Natural killer cell (primary cell): ENCODE data around the gene ZNF786. TPM values are rescaled to one million over a fixed set of nuclear protein-coding genes. Genes with fewer than 3 reads are reported as not detected.

Experiments used
- ATAC-seq, 3 donors: fragments of 150-1000 bp in 2 of 3; fragments of 200-7000 bp in 1 of 3; cut with Tn5 transposase; 1 replicate in 1 of 3; 2 replicates in 2 of 3; pipeline ENCODE4 v1.10.0; 2021; ENCODE audit warnings: mild to moderate bottlenecking in 2 of 3, moderate library complexity in 2 of 3
- DNase-seq, 2 donors: peaks; one replicate each; pipeline versions ENCODE4 v3.0.0 to v3.0.0-alpha.2; 2013 to 2021; ENCODE audit warnings: mixed read lengths in 1 of 2
- H3K27ac ChIP-seq: one replicate; pipeline ENCODE4 v1.5.1; 2013; ENCODE audit warnings: mild to moderate bottlenecking, low read length
- H3K27me3 ChIP-seq: one replicate; pipeline ENCODE4 v1.6.1; 2013; ENCODE audit warnings: low read length; ENCODE audit not compliant: control insufficient read depth, insufficient read depth
- H3K36me3 ChIP-seq: one replicate; pipeline ENCODE4 v1.6.1; 2013; ENCODE audit warnings: low read length; ENCODE audit not compliant: control insufficient read depth, insufficient read depth
- H3K4me1 ChIP-seq: one replicate; pipeline ENCODE4 v1.6.1; 2013; ENCODE audit warnings: low read length; ENCODE audit not compliant: control insufficient read depth, insufficient read depth
- H3K4me3 ChIP-seq: one replicate; pipeline ENCODE4 v1.5.1; 2013; ENCODE audit warnings: low read length
- H3K9me3 ChIP-seq: one replicate; pipeline ENCODE4 v1.6.1; 2013; ENCODE audit warnings: low read length; ENCODE audit not compliant: control insufficient read depth, insufficient read depth
- H3K27ac Mint-ChIP-seq, 2 donors: one replicate each; pipeline ENCODE4 v1.8.0; 2022; ENCODE audit warnings: mild to moderate bottlenecking in 2 of 2, mixed read lengths in 2 of 2, moderate library complexity in 1 of 2
- H3K27me3 Mint-ChIP-seq, 2 donors: one replicate each; pipeline ENCODE4 v1.8.0; 2022; ENCODE audit warnings: low read depth in 2 of 2, mixed read lengths in 2 of 2
- H3K36me3 Mint-ChIP-seq: one replicate; pipeline ENCODE4 v1.8.0; 2022; ENCODE audit warnings: mixed read lengths
- H3K4me1 Mint-ChIP-seq, 2 donors: one replicate each; pipeline ENCODE4 v1.8.0; 2022; ENCODE audit warnings: mixed read lengths in 2 of 2
- H3K4me3 Mint-ChIP-seq: one replicate; pipeline ENCODE4 v1.8.0; 2022; ENCODE audit warnings: mild to moderate bottlenecking, moderate library complexity, mixed read lengths
- H3K9me3 Mint-ChIP-seq, 2 donors: one replicate each; pipeline ENCODE4 v1.8.0; 2022; ENCODE audit warnings: mixed read lengths in 2 of 2
- CTCF ChIP-seq: fragments of 200-600 bp; IDR thresholded peaks from one replicate; pipeline ENCODE4 v1.8.0; 2022; ENCODE audit warnings: antibody characterized with exemption
- WGBS: methylation state at CpG from one replicate; pipeline ENCODE4 v1.1.7; 2013; ENCODE audit warnings: missing lambda C conversion rate; ENCODE audit not compliant: insufficient coverage; 5-methylcytosine and 5-hydroxymethylcytosine counted together
- intact Hi-C: fragments of 100-400 bp; cut with micrococcal nuclease; formaldehyde crosslinking; loops from one replicate; pipeline ENCODE4 v1.14.2; 2022
- total RNA-seq, 4 donors: library from RNA; stranded (reverse); fragments of 120-200 nt in 1 of 4; gene quantifications; one replicate each; pipeline versions ENCODE4 v1.2.3 to v1.2.4, GENCODE V29; 2013 to 2022

ZNF786 gene
- total RNA-seq, 3 donors from 2014 or later (not counting 1 experiment from before 2014, with no cell fraction given): 3.2 to 9.1 (median 4.6) TPM

- Mint-ChIP-seq H3K36me3 (no peaks in the 10 kb centered on the region), H3K9me3 (no peaks in the 10 kb centered on the region), H3K27me3 (peaks cover 0 to 7% of the 10 kb centered on the region in 2 donors), H3K4me1 (no peaks in the 10 kb centered on the region), H3K4me3 (no peak overlapping the region), H3K27ac (no peak overlapping the region)
- no peak for ATAC-seq
- H3K36me3 ChIP-seq: no peaks in the 10 kb centered on the region
- intact Hi-C loops: no loop called here
- no peak overlapping the region for H3K27ac ChIP-seq
- H3K4me1 ChIP-seq: no peaks in the 10 kb centered on the region
- no peak for TF ChIP-seq CTCF
- no peaks in the 10 kb centered on the region for H3K9me3 ChIP-seq
- H3K4me3 ChIP-seq: no peak overlapping the region
- 98% methylated on average over 8 of the region's 8 CpGs for WGBS
- H3K27me3 ChIP-seq: no peaks in the 10 kb centered on the region
- no peak for DNase-seq
Observed at GRCh38 chr7:149053885-149054284, 36.6 kb downstream of the ZNF786 start.

- DNase-seq: no peak
- WGBS: 79% methylated on average over 1 of the region's 1 CpG
- H3K36me3 Mint-ChIP-seq: no peaks in the 10 kb centered on the region
- Histone ChIP-seq H3K36me3 (no peaks in the 10 kb centered on the region), H3K9me3 (no peaks in the 10 kb centered on the region), H3K27ac (no peak overlapping the region), H3K4me1 (no peaks in the 10 kb centered on the region), H3K4me3 (no peak overlapping the region), H3K27me3 (no peaks in the 10 kb centered on the region)
- H3K4me3 Mint-ChIP-seq: no peak overlapping the region
- TF ChIP-seq CTCF: no peak
- H3K4me1 Mint-ChIP-seq: no peaks in the 10 kb centered on the region
- no peak overlapping the region for H3K27ac Mint-ChIP-seq
- intact Hi-C loops: no loop called here
- H3K27me3 Mint-ChIP-seq: peaks cover 0 to 7% of the 10 kb centered on the region in 2 donors
- H3K9me3 Mint-ChIP-seq: no peaks in the 10 kb centered on the region
- ATAC-seq: no peak
Observed at GRCh38 chr7:149053384-149053783, 37.1 kb downstream of the ZNF786 start.

- no peak overlapping the region for H3K27ac Mint-ChIP-seq
- H3K9me3 Mint-ChIP-seq: no peaks in the 10 kb centered on the region
- no peak for TF ChIP-seq CTCF
- H3K27me3 Mint-ChIP-seq: peaks cover 0 to 7% of the 10 kb centered on the region in 2 donors
- H3K4me1 ChIP-seq: no peaks in the 10 kb centered on the region
- no peaks in the 10 kb centered on the region for H3K36me3 ChIP-seq
- no peak for DNase-seq
- no peak overlapping the region for H3K4me3 Mint-ChIP-seq
- no peaks in the 10 kb centered on the region for H3K4me1 Mint-ChIP-seq
- H3K4me3 ChIP-seq: no peak overlapping the region
- WGBS: 93% methylated on average over 3 of the region's 3 CpGs
- intact Hi-C loops: no loop called here
- no peaks in the 10 kb centered on the region for H3K36me3 Mint-ChIP-seq
- no peak for ATAC-seq
- H3K9me3 ChIP-seq: no peaks in the 10 kb centered on the region
- H3K27me3 ChIP-seq: no peaks in the 10 kb centered on the region
- H3K27ac ChIP-seq: no peak overlapping the region
Observed at GRCh38 chr7:149050941-149051340, 39.6 kb downstream of the ZNF786 start.

- Mint-ChIP-seq H3K4me1 (no peaks in the 10 kb centered on the region), H3K36me3 (no peaks in the 10 kb centered on the region), H3K27ac (no peak overlapping the region), H3K27me3 (peaks cover 3% of the 10 kb centered on the region in 2 donors), H3K9me3 (no peaks in the 10 kb centered on the region), H3K4me3 (no peak overlapping the region)
- Histone ChIP-seq H3K27ac (no peak overlapping the region), H3K27me3 (no peaks in the 10 kb centered on the region), H3K36me3 (no peaks in the 10 kb centered on the region), H3K4me3 (no peak overlapping the region), H3K4me1 (no peaks in the 10 kb centered on the region), H3K9me3 (no peaks in the 10 kb centered on the region)
- DNase-seq (no peak), ATAC-seq (no peak)
- intact Hi-C loops: no loop called here
- TF ChIP-seq CTCF: no peak
- 99% methylated on average over 3 of the region's 3 CpGs for WGBS
Observed at GRCh38 chr7:149048805-149049204, 41.7 kb downstream of the ZNF786 start.
